SW480 (cell line): ENCODE results near the gene KLHL17.
A peak's percentile ranks its signal among the peaks of the same experiment; 100 is the strongest.

ENCODE experiments used
- DNase-seq: peaks from one replicate; pipeline ENCODE4 v3.0.0-alpha.2; 2016; ENCODE audit warnings: low spot score

Gene KLHL17

DNA sequence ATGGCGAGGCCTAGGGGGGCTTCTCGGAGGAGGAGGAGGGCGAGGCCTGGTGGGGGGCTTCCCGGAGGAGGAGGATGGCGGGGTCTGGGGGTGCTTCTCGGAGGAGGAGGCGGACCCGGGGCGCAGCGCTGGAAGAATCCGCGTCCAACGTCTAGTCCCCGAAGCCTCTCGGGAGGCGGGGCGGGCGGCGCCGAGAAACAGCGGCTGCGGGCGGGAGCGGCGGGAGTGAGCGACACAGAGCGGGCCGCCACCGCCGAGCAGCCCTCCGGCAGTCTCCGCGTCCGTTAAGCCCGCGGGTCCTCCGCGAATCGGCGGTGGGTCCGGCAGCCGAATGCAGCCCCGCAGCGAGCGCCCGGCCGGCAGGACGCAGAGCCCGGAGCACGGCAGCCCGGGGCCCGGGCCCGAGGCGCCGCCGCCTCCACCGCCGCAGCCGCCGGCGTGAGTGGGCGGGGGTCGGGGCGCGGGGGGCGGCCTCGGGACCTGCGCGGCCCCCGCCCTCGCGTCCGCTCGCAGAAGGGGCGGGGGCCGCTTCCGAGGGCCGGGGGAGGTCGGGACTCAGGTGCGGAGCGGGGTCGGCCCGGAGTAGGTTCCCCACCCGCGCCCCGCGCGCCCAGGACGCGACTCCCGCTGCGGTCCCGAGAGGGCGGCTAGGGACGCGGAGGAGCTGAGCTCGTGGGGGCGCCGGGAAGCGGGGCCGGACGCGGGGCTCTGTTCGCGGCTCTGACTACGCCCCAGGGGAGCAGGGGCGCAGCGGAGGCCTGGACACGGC is at the start of gene KLHL17:
Gene KLHL17, plus strand, starts transcription at position 222 of the 769 bp plus-strand sequence. Its CDS starts 110 bp downstream, at position 332.
- peak; percentile 64 for DNase-seq

GRCh38 chr1:910881-911721 is 49.3 kb upstream of the KLHL17 start:
- DNase-seq: peak; percentile 72

- no peak for DNase-seq
Measured at GRCh38 chr1:911875-912739, 48.3 kb upstream of the KLHL17 start.

DNA sequence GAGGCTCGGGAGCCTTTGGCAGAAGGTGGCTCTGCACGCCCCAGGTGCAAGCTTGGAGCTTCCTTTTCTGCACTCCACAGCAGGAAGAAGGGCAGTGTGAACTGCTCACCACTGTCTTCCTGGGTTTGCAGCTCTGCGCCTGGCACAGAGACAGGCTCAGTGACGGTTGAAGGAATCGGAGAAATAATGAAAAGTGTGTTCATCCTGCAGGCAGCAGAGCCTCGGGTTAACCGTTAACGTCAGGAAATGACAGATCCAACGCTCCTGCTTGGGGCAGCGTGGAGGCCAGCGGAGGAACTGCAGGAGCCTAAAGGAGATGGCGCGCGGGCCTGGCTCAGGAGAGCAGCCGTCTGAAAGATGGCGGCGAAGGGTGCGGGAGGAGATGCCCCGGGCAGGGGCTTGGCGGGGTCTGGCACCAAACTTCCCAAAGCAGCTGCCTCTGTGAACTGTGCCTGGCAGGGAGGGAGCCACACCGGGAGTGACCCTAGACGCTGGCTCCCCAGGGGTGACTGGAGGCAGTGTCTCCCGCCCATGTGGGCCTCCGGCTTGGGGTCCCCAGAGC is 47.6 kb upstream of the KLHL17 start:
- no peak for DNase-seq

DNA sequence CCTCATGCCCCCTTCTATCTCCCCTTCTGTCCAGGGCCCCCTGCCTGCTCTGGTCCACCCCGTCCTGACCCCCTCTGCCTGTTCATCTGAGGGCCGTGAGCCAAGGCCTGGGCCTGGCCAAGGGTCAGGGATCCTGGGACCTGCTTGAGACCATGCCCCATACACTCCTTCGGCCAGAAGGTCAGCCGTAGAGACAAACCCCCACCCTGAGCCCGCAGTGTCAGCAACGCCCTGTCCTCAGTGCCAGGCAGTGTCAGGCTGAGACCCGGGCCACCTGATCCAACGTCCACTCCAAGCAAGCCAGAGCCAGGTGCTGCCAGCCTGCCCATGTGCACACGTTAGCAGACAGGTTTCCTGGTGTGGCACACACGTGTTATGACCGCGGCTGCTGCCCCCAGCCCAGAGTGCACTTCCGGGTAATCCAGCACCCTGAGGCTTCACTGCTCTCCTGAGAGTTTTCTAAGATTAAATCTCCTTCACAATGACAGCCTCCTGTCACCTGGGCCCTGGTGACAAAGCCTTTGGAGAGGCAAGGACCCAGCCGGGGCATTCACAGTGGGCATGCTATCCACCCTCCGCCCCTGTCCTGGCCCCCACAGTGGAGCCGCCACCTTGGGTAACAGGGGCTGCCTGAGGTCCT is 46.8 kb upstream of the KLHL17 start:
- no peak for DNase-seq

GRCh38 chr1:914131-914890 is 46.1 kb upstream of the KLHL17 start:
- DNase-seq: no peak

- DNase-seq: no peak
Measured at GRCh38 chr1:914891-915280, 45.5 kb upstream of the KLHL17 start.

- DNase-seq: no peak
Measured at GRCh38 chr1:915295-916172, 44.9 kb upstream of the KLHL17 start.

DNA sequence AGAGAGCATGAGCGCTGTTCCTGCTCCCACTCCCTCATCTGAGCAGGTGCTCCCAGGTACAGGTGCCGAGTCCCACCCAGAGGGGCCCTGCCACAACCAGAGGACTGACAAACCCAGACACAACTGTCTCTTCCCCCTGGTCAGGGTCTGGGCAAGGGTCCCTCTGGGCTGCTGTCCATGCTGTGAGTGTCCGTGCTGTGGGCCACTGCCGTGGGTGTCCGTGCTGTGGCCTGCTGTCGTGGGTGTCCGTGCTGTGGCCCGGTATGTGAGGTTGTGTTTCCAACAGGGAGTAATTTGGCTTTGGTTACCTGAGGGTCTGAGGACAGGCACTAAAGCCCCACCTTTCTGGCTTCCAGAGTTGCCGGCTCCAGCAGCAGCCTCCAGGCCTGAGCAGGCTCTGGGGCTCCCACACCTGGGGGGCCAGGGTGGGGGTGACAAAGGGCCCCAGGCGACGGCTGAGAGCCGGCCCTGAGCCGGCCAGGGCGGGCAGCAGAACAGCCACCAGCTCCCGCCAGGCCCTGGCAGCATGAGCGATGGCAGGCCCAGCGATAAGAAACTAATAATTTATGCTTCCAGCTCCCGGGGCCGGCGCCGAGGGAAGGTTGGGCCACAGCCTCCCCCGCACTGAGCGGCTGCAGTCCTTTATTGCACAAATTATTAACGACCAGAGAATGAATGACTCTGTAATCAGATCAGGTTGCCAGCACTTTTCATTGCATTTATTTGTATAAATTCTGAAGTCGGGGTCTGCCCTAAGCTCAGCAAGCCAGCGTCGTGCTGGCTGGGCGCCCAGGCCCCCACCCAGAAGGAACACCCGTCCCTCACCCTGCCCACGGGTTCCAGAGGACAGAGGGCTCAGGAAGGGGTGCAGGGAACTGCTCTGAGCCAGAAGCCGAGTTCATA is 44.0 kb upstream of the KLHL17 start:
- DNase-seq: no peak

GRCh38 chr1:917076-917459 is 43.3 kb upstream of the KLHL17 start:
- no peak for DNase-seq

GRCh38 chr1:917466-918091 is 42.8 kb upstream of the KLHL17 start:
- no peak for DNase-seq

DNA sequence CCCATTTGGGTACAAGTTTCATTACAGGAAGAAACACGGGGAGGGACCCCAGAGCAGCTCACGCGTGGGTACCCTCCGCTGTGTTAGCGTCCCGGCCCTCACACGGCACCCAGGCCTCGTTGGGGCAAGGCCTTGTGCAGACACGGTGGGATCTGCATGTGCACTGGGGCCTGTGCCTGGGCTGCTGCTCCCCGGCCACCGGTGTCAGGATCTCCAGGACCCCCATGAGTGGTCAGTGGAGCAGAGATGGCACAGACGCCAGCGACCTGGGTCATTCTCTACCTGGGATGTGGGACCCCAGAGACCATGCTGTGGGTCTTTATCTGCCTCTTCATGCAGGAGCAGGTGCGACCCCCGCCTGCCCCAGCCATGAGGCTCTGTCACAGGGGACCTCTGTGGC is 42.0 kb upstream of the KLHL17 start:
- no peak for DNase-seq

DNA sequence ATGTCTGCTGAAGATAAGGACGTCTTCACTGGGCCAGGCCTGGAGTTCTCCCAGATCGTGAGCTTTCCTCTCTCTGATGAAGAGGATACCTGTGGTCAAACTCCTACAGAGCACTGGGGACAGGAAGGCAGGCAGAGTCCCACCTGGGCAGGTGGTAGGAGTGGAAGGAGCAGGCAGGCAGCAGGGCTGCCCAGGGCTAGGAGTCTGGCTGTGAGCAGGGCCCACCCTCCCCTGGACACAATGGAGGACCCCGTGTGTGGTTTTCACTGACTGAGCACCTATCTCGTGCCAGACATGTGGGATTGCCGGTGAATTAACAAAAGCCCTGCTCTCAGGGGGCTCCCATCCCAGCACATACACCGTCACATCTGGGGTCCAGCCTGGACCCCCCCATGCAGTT is 41.5 kb upstream of the KLHL17 start:
- DNase-seq: no peak

GRCh38 chr1:919271-919872 is 41.0 kb upstream of the KLHL17 start:
- DNase-seq: no peak

DNA sequence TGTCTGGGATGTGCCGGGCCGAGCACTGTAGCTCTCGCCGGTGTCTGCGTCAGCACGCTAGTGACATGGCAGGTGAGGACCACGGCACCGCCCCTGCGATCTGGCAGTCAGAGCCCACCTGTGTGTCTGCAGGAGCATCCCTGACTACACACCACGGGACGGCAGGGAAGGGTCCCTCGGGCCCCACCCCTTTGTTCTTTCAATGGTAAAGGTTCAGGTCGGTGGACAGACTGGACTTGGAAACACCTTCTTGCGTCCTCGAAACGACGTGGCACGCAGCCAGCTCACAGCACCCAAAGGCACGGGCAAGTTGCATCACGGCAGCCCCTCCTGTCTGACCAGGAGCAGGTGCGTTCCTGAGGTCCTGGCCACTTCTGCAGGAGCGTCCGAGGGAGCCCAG is 40.4 kb upstream of the KLHL17 start:
- DNase-seq: no peak

GRCh38 chr1:920521-920920 is 39.9 kb upstream of the KLHL17 start:
- DNase-seq: no peak

DNA sequence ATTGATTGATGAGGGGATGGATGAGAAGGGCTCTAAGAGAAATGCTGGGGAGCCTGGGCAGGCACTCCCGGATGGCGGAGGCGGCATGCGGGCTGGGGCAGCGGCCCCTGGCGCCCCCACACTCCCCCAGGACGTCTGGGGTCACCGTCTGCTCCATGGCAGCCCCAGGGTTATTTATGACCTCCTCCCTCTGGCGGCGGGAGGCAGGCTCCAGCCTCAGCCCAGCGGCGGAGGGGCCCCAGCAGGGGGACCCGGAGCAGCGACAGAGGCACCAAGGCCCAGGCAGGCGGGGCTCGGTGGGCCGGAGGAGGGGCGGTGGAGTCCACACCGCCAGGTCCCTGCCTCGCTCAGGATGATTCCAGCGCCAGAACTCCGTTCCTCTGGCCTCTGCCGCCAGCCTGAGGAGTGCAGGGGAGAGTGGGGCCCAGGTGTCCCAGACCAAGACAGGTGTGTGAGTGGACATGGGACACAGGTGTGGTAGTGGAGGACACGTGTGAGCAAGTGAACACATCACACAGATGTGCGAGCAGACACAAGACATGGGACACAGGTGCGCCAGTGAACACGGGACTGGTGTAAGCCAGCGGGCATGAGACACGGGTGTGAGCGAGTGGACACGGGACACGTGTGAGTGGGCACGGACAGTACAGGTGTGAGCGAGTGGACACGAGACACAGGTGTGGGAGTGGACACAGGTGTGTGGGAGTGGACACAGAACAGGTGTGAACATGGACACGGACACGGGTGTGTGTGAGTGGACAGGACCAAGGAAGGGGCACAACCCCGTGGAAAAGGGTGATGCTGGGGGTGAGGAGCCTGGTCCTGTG is 39.2 kb upstream of the KLHL17 start:
- DNase-seq: peak; percentile 61
